NT2/D1 (cell line): ENCODE data around the gene ALDH9A1.

ENCODE experiments used
- SUZ12 ChIP-seq: IDR thresholded peaks from 2 replicates; pipeline ENCODE4 v1.6.1; 2011; ENCODE audit not compliant: insufficient read length, insufficient read depth; ENCODE audit errors: extremely low read depth
- YY1 ChIP-seq: IDR thresholded peaks from 2 replicates; pipeline ENCODE4 v1.6.1; 2011; ENCODE audit not compliant: insufficient read length, insufficient read depth

DNA sequence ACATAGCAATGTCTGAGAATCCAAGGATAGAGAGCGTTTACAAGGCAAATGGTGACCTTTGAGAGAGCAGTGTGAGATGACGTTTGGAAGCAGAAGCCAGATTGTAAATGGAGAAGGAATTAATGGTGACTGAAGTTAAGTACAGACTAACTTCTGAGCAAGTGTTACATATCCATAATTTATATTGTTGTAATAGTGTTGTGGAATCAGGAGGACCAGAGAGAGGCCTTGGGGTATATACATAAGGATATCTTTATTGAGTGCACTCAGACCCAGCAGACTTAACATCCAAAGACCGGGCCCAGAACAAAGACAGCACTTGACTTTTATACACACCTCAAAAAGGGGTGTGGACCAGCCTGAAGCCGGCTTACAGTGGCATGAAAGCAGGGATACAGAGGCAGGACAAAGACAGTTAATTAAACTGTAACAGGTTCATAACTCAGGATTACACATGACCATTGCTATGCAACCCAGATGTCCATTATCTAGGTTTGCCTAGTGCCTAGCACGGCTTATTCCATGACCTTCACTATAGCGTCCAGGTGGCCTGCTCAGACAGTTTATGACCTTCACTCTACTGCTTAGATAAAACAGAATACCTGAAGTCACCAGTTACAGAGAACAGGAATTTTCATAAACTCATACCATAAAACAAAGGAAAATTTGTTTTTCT lies 70.1 kb downstream of the ALDH9A1 start:
- TF ChIP-seq YY1 (no peak), SUZ12 (no peak)
